NCI-H2196 treated with DMSO at 0.1 percent for 48 hours (cell line): ENCODE results near the gene CCNB2.
"Not testable (repeated sequence)": the region's sequence is repeated elsewhere in the genome, so short reads cannot be mapped to it uniquely, and the experiment has no call there.

Experiments used
- DNase-seq: peaks from one replicate; lab custom pipeline; 2025; ENCODE audit not compliant: unreplicated experiment; lab: John Stamatoyannopoulos, UW

CCNB2 gene

GRCh38 chr15:59104912-59105732 lies at the start of gene CCNB2:
CCNB2 (plus strand) TSS chr15:59105146; CDS start chr15:59105269, 123 bp downstream.
- peak; percentile 50 for DNase-seq

- no peak for DNase-seq
Observed at GRCh38 chr15:59059076-59059597, 45.8 kb upstream of the CCNB2 start.

GRCh38 chr15:59060348-59060747 lies 44.6 kb upstream of the CCNB2 start:
- DNase-seq: no peak

GRCh38 chr15:59063042-59063441 lies 41.9 kb upstream of the CCNB2 start:
- DNase-seq: no peak

- DNase-seq: no peak
Observed at GRCh38 chr15:59069430-59069829, 35.5 kb upstream of the CCNB2 start.

- DNase-seq: no peak
Observed at GRCh38 chr15:59074607-59075006, 30.3 kb upstream of the CCNB2 start.

GRCh38 chr15:59087731-59088130 lies 17.2 kb upstream of the CCNB2 start:
- no peak for DNase-seq

- DNase-seq: no peak
Observed at GRCh38 chr15:59094077-59094476, 10.9 kb upstream of the CCNB2 start.

- DNase-seq: no peak
Observed at GRCh38 chr15:59096429-59096828, 8.5 kb upstream of the CCNB2 start.

GRCh38 chr15:59099162-59099685 lies 5.7 kb upstream of the CCNB2 start:
- DNase-seq: no peak

GRCh38 chr15:59104602-59104911 lies 389 bp upstream of the CCNB2 start:
- no peak for DNase-seq

GRCh38 chr15:59105854-59106253 lies 908 bp downstream of the CCNB2 start:
- DNase-seq: no peak

- DNase-seq: no peak
Observed at GRCh38 chr15:59111251-59111650, 6.3 kb downstream of the CCNB2 start.

GRCh38 chr15:59115047-59115446 lies 10.1 kb downstream of the CCNB2 start:
- DNase-seq: no peak

GRCh38 chr15:59116141-59116540 lies 11.2 kb downstream of the CCNB2 start:
- DNase-seq: no peak

GRCh38 chr15:59116771-59117170 lies 11.8 kb downstream of the CCNB2 start:
- DNase-seq: no peak

GRCh38 chr15:59119625-59120024 lies 14.7 kb downstream of the CCNB2 start:
- no peak for DNase-seq

GRCh38 chr15:59120937-59121336 lies 16.0 kb downstream of the CCNB2 start:
- DNase-seq: no peak

- DNase-seq: no peak
Observed at GRCh38 chr15:59124261-59124660, 19.3 kb downstream of the CCNB2 start.

GRCh38 chr15:59125683-59126082 lies 20.7 kb downstream of the CCNB2 start:
- not testable (repeated sequence) for DNase-seq

- DNase-seq: not testable (repeated sequence)
Observed at GRCh38 chr15:59127255-59127654, 22.3 kb downstream of the CCNB2 start.

GRCh38 chr15:59131456-59131855 lies 26.5 kb downstream of the CCNB2 start:
- DNase-seq: no peak
